ENCODE data around the gene NR2F2. TPM values are rescaled to one million over a fixed set of nuclear protein-coding genes. Genes with fewer than 3 reads are reported as not detected.

NR2F2 gene
- total RNA-seq, 1 experiment from 2014 or later: 53.7 TPM

DNA sequence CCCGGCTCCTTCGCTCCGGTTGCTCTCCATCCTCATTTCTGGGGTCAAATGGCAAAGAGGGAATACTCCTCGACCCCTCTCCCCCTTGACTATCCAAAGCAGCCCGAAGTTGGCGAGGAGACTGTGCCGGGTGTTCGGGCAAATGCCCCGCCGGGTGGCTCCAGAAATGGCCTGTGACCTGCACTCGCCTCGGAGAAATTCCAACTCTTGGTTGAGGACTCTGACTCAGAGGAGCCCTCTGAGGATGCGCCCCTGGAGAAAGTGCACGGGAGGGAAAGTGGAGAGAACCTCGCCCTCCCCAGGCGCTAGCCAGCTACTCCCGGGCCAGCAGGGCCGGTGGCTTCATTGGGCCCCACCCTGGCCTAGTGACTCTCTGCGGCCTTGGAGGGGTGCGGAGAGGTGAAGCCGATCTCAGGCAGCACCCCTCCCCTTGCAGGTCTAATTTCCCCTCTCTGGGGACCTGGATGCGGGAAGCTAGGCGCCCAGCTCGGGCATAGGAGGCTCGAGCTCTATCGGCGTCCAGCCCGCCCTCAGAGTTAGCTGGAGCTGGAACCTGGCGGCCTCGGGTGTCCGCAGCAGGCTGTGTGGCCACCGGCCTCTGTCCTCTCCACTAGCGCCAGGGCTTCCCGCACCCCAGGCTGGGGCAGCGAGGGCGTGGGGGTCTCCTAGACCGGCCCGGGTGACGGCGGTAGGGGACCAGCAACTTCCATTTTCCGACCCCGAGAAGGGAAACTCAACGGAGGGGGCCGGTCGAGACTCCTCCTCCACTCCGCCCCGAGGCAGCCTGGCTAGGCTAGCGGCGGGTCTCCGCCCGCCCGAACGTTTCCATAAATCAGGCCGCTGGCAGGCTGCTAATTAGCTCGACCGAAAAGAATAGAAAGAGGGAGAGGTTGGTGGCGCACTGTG lies 29.4 kb downstream of the NR2F2 start:
- no peaks in the 10 kb centered on the region for H3K27me3 ChIP-seq (ENCODE audit: control insufficient read depth, insufficient read depth, low read length)
- peak; percentile 45 for ATAC-seq

More for the DNA sequence above, 29.4 kb downstream of the NR2F2 start:
- POLR2A ChIA-PET: no interaction called here
- Histone ChIP-seq H3K36me3 (ENCODE audit: control insufficient read depth, insufficient read depth, low read length) (no peaks in the 10 kb centered on the region), H3K27ac (ENCODE audit: low read length) (peak overlapping the region; percentile 6; the same call in 1 of the 2 replicates), H3K4me3 (ENCODE audit: low read depth in 2 of 2, low read length in 2 of 2) (peak overlapping the region; percentile 38 to 57), H3K4me1 (ENCODE audit: control insufficient read depth, insufficient read depth, low read length) (peaks cover 12% of the 10 kb centered on the region), H3K9me3 (ENCODE audit: control insufficient read depth, insufficient read depth, low read depth, low read length) (no peaks in the 10 kb centered on the region)
- TF ChIP-seq, protein P1, sequence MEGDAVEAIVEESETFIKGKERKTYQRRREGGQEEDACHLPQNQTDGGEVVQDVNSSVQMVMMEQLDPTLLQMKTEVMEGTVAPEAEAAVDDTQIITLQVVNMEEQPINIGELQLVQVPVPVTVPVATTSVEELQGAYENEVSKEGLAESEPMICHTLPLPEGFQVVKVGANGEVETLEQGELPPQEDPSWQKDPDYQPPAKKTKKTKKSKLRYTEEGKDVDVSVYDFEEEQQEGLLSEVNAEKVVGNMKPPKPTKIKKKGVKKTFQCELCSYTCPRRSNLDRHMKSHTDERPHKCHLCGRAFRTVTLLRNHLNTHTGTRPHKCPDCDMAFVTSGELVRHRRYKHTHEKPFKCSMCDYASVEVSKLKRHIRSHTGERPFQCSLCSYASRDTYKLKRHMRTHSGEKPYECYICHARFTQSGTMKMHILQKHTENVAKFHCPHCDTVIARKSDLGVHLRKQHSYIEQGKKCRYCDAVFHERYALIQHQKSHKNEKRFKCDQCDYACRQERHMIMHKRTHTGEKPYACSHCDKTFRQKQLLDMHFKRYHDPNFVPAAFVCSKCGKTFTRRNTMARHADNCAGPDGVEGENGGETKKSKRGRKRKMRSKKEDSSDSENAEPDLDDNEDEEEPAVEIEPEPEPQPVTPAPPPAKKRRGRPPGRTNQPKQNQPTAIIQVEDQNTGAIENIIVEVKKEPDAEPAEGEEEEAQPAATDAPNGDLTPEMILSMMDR (IDR thresholded peaks at IDR 0.05): no peak
- TF ChIP-seq POLR2AphosphoS5 (IDR thresholded peaks at IDR 0.05; ENCODE audit: low read depth, low read length): no peak
- TF ChIP-seq TCF7L2 (IDR thresholded peaks at IDR 0.05; ENCODE audit: low read depth, low read length): no peak
- no peak for TF ChIP-seq SIN3A (IDR thresholded peaks at IDR 0.05; ENCODE audit: borderline replicate concordance, insufficient read depth, low read depth, low read length)
- no peak for TF ChIP-seq REST (IDR thresholded peaks at IDR 0.05; ENCODE audit: insufficient read depth in 1 of 2, low read depth in 2 of 2, low read length in 1 of 2)
- DNase-seq (ENCODE audit: low read depth, low spot score): no peak
- no TSS peak for BruUV-seq (replicated peaks)
- CTCF ChIA-PET: interaction anchor here (0.5 to 0.6 kb wide), 2 partner anchors 121 to 533 kb away, joined by 4 read pairs; no protein-coding TSS in a partner anchor
- in situ Hi-C loops (cut with HindIII; ENCODE audit: low pct_unique_long_range_greater_than_20kb, low sequenced_read_pairs) (no loop called here), intact Hi-C loops (cut with micrococcal nuclease; ENCODE audit: unreplicated experiment) (loop anchor here (5.0 kb wide), 3 partner anchors 222 to 1397 kb away; no protein-coding TSS in a partner anchor)

Measured in Panc1 (cell line).